ENCODE measurements around the gene LRP3.

Gene LRP3

GRCh38 chr19:33251526-33252090 lies 57.5 kb downstream of the LRP3 start:
- Histone ChIP-seq H3K9me3 (ENCODE audit: control insufficient read depth, low read length) (no peaks in the 10 kb centered on the region), H3K27me3 (replicated peaks; ENCODE audit: control insufficient read depth, insufficient read depth, low read length, poor library complexity, severe bottlenecking) (no peaks in the 10 kb centered on the region), H3K36me3 (ENCODE audit: control insufficient read depth, insufficient read depth, low read length) (no peaks in the 10 kb centered on the region), H3K27ac (ENCODE audit: insufficient read depth, low read length, poor library complexity, severe bottlenecking) (no peak overlapping the region), H3K4me3 (ENCODE audit: insufficient read depth, low read depth, low read length, poor library complexity, severe bottlenecking) (no peak overlapping the region), H3K4me1 (ENCODE audit: control insufficient read depth, insufficient read depth, low read length, poor library complexity, severe bottlenecking) (no peaks in the 10 kb centered on the region)
- DNase-seq, result no peak

DNA sequence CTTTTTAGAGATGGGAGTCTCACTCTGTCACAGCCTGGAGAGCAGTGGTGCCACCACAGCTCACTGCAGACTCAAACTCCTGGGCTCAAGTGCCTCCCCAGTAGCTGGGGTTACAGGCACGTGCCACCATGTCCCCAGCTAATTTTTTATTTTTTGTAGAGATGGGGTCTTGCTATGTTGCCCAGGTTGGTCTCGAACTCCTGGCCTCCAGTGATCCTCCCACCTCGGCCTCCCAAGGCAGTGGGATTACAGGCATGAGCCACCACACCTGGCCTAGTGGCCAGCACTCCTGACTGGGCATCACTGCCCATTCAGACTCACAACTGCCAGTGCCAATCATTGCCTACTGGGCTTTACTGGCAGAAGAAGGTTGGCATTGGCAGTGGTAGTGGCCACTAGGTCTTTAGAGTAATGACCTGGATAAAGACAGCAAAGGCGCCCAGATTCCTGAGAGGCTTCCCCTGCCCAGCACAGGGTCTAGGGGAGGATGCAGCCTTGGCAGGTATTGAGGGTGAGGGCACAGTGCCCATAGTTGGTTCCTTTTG lies 58.4 kb downstream of the LRP3 start:
- H3K4me3 ChIP-seq (ENCODE audit: insufficient read depth, low read depth, low read length, poor library complexity, severe bottlenecking), result no peak overlapping the region
- no peaks in the 10 kb centered on the region for H3K9me3 ChIP-seq (ENCODE audit: control insufficient read depth, low read length)
- no peaks in the 10 kb centered on the region for H3K36me3 ChIP-seq (ENCODE audit: control insufficient read depth, insufficient read depth, low read length)
- DNase-seq, result no peak
- H3K27ac ChIP-seq (ENCODE audit: insufficient read depth, low read length, poor library complexity, severe bottlenecking), result no peak overlapping the region
- no peaks in the 10 kb centered on the region for H3K27me3 ChIP-seq (replicated peaks; ENCODE audit: control insufficient read depth, insufficient read depth, low read length, poor library complexity, severe bottlenecking)
- H3K4me1 ChIP-seq (ENCODE audit: control insufficient read depth, insufficient read depth, low read length, poor library complexity, severe bottlenecking), result no peaks in the 10 kb centered on the region

DNA sequence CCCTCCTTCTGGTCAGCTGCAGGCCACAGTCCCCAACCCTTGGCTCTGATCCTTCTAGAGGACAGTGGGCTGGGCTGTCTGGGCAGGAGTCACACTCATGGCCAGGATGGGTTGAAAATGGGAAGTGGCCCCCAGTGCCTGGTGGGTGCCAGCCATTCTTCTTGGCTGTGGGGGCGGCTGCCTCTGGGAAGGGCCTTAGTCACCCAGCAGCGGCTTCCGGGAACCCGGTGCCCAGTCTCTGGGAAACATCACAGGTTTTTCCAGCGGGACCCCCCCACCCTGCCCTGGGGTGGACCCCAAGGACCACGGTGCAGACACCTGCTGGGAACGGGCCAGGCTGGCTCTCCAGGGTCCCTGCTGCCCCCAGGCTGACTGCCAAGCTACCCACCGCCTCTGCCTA lies 58.8 kb downstream of the LRP3 start:
- no peak for DNase-seq
- Histone ChIP-seq H3K4me1 (ENCODE audit: control insufficient read depth, insufficient read depth, low read length, poor library complexity, severe bottlenecking) (no peaks in the 10 kb centered on the region), H3K9me3 (ENCODE audit: control insufficient read depth, low read length) (no peaks in the 10 kb centered on the region), H3K4me3 (ENCODE audit: insufficient read depth, low read depth, low read length, poor library complexity, severe bottlenecking) (no peak overlapping the region), H3K27me3 (replicated peaks; ENCODE audit: control insufficient read depth, insufficient read depth, low read length, poor library complexity, severe bottlenecking) (no peaks in the 10 kb centered on the region), H3K36me3 (ENCODE audit: control insufficient read depth, insufficient read depth, low read length) (no peaks in the 10 kb centered on the region), H3K27ac (ENCODE audit: insufficient read depth, low read length, poor library complexity, severe bottlenecking) (no peak overlapping the region)

DNA sequence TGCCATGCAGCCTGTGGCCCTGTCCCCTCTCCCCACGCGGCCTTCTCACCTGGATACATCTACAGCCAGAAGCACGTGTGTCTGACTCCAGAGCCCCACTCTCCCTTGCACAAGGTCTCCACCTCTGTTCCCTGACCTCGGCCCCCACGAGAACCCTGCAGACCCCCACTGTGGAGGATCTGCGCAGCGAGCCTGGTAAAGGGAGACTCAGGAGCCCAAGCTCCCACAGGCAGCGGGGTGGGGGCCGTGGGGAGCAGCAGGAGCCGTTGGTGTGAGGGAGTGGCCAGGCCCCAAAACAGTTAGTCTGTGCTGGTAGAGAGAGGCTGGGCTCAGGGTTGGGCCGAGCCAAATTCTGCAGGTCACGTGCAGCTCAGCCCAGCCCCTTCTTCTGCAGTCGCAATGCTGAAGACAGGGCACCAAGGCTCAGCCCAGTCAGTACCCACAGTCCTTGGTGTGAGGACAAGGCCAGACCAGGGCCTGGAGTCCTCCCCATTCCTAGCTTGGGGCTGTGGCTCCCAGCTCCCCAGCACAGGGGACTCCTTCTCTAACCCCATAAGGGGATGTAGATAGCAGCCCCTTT lies 60.2 kb downstream of the LRP3 start:
- no peak for DNase-seq
- H3K4me1 ChIP-seq (ENCODE audit: control insufficient read depth, insufficient read depth, low read length, poor library complexity, severe bottlenecking), result no peaks in the 10 kb centered on the region
- no peak overlapping the region for H3K4me3 ChIP-seq (ENCODE audit: insufficient read depth, low read depth, low read length, poor library complexity, severe bottlenecking)
- no peaks in the 10 kb centered on the region for H3K9me3 ChIP-seq (ENCODE audit: control insufficient read depth, low read length)
- no peak overlapping the region for H3K27ac ChIP-seq (ENCODE audit: insufficient read depth, low read length, poor library complexity, severe bottlenecking)
- H3K36me3 ChIP-seq (ENCODE audit: control insufficient read depth, insufficient read depth, low read length), result no peaks in the 10 kb centered on the region
- H3K27me3 ChIP-seq (replicated peaks; ENCODE audit: control insufficient read depth, insufficient read depth, low read length, poor library complexity, severe bottlenecking), result no peaks in the 10 kb centered on the region

DNA sequence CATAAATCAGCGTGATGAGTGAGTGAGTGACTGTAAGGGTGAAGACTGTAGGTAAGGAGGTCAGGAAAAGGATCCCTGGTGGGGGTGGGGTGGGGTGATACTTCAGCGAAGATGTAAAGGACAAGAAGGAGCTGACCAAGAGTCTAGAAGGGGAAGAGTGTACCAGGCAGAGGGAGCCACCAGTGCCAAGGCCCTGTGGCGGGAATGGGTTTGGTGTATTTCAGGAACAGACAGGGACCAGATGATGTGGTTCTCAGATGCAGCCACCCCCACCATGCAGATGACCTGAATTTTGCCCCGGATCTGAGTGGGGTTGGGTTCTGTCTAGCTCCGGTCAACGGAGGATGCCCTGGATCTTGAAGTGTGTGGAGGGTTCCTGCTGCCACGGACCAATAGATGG lies 61.7 kb downstream of the LRP3 start:
- Histone ChIP-seq H3K9me3 (ENCODE audit: control insufficient read depth, low read length) (no peaks in the 10 kb centered on the region), H3K4me3 (ENCODE audit: insufficient read depth, low read depth, low read length, poor library complexity, severe bottlenecking) (no peak overlapping the region), H3K36me3 (ENCODE audit: control insufficient read depth, insufficient read depth, low read length) (no peaks in the 10 kb centered on the region), H3K4me1 (ENCODE audit: control insufficient read depth, insufficient read depth, low read length, poor library complexity, severe bottlenecking) (peaks cover 3% of the 10 kb centered on the region), H3K27ac (ENCODE audit: insufficient read depth, low read length, poor library complexity, severe bottlenecking) (no peak overlapping the region), H3K27me3 (replicated peaks; ENCODE audit: control insufficient read depth, insufficient read depth, low read length, poor library complexity, severe bottlenecking) (no peaks in the 10 kb centered on the region)
- no peak for DNase-seq

DNA sequence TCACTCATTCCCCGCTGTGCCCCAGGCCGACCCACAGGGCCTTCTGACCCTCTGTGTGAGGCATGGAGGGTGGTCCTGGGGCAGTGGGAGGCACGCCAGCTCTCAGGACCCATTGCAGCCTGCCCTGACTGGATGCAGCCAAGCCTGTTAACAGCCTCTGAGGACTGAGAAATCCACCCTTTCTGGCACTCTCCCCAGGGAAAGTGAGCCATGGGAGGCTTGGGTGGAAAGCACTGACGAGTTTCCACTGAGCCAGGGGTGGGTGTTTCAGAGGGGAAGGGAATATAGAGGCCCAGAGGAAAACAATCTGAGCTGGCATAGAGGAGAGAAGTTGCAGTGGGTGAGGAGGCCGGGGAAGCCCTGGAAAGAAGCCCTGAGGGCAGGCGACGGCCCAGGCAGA lies 62.1 kb downstream of the LRP3 start:
- Histone ChIP-seq H3K27ac (ENCODE audit: insufficient read depth, low read length, poor library complexity, severe bottlenecking) (no peak overlapping the region), H3K27me3 (replicated peaks; ENCODE audit: control insufficient read depth, insufficient read depth, low read length, poor library complexity, severe bottlenecking) (no peaks in the 10 kb centered on the region), H3K9me3 (ENCODE audit: control insufficient read depth, low read length) (no peaks in the 10 kb centered on the region), H3K4me1 (ENCODE audit: control insufficient read depth, insufficient read depth, low read length, poor library complexity, severe bottlenecking) (peaks cover 5% of the 10 kb centered on the region), H3K36me3 (ENCODE audit: control insufficient read depth, insufficient read depth, low read length) (no peaks in the 10 kb centered on the region), H3K4me3 (ENCODE audit: insufficient read depth, low read depth, low read length, poor library complexity, severe bottlenecking) (no peak overlapping the region)
- DNase-seq, result no peak

- peaks cover 5% of the 10 kb centered on the region for H3K4me1 ChIP-seq (ENCODE audit: control insufficient read depth, insufficient read depth, low read length, poor library complexity, severe bottlenecking)
- DNase-seq, result no peak
- H3K9me3 ChIP-seq (ENCODE audit: control insufficient read depth, low read length), result no peaks in the 10 kb centered on the region
- no peaks in the 10 kb centered on the region for H3K36me3 ChIP-seq (ENCODE audit: control insufficient read depth, insufficient read depth, low read length)
- no peak overlapping the region for H3K27ac ChIP-seq (ENCODE audit: insufficient read depth, low read length, poor library complexity, severe bottlenecking)
- H3K4me3 ChIP-seq (ENCODE audit: insufficient read depth, low read depth, low read length, poor library complexity, severe bottlenecking), result no peak overlapping the region
- H3K27me3 ChIP-seq (replicated peaks; ENCODE audit: control insufficient read depth, insufficient read depth, low read length, poor library complexity, severe bottlenecking), result no peaks in the 10 kb centered on the region
Observed at GRCh38 chr19:33257828-33258227, 63.7 kb downstream of the LRP3 start.

Measured in effector memory CD4-positive, alpha-beta T cell (primary cell).